IMR-90 (cell line): ENCODE data around the gene DDX10. TPM values are rescaled to one million over a fixed set of nuclear protein-coding genes. Genes with fewer than 3 reads are reported as not detected.

Experiments used
- ATAC-seq: fragments of 200-7000 bp; cut with Tn5 transposase; 2 replicates; pipeline ENCODE4 v1.9.1; 2020; ENCODE audit warnings: low read depth, mild to moderate bottlenecking, moderate library complexity
- BruUV-seq: library from RNA; stranded (reverse); fragments of 400-500 nt; replicated peaks from 2 replicates; lab custom pipeline; 2021; lab: Mats Ljungman, UMichigan
- CTCF ChIA-PET: fragments of 300-600 bp; formaldehyde crosslinking; extraction: SDS; loops from one replicate; lab custom pipeline; 2021; ENCODE audit warnings: antibody characterized with exemption; lab: Yijun Ruan, JAX
- POLR2A ChIA-PET: fragments of 300-600 bp; sonication (Branson Sonifier 250); formaldehyde crosslinking; loops from one replicate; lab custom pipeline; 2022; ENCODE audit warnings: antibody characterized with exemption; ENCODE audit not compliant: unreplicated experiment; lab: Charles Lee
- DNase-seq: peaks from one replicate; pipeline ENCODE4 v3.0.0; 2013
- H2AFZ ChIP-seq: replicated peaks from 2 replicates; pipeline ENCODE3; 2013; ENCODE audit warnings: low read length, mild to moderate bottlenecking; ENCODE audit not compliant: poor library complexity
- H2AK5ac ChIP-seq: 2 replicates; pipeline ENCODE4 v1.6.1; 2013; ENCODE audit warnings: low read depth, low read length, inconsistent platforms
- H2AK9ac ChIP-seq: replicated peaks from 2 replicates; pipeline ENCODE3; 2013; ENCODE audit warnings: mild to moderate bottlenecking, low read depth, low read length, moderate library complexity; ENCODE audit not compliant: poor library complexity
- H2BK120ac ChIP-seq: 2 replicates; pipeline ENCODE4 v1.6.1; 2013; ENCODE audit warnings: low read depth, low read length, inconsistent platforms
- H2BK15ac ChIP-seq: 3 replicates; pipeline ENCODE4 v1.6.1; 2013; ENCODE audit warnings: low read depth, low read length, inconsistent platforms
- H2BK20ac ChIP-seq: 2 replicates; pipeline ENCODE4 v1.6.1; 2013; ENCODE audit warnings: low read depth, mild to moderate bottlenecking, inconsistent platforms, low read length, moderate library complexity
- H2BK5ac ChIP-seq: 2 replicates; pipeline ENCODE4 v1.6.1; 2013; ENCODE audit warnings: mild to moderate bottlenecking, low read depth, low read length, inconsistent platforms; ENCODE audit not compliant: poor library complexity, severe bottlenecking
- H3K14ac ChIP-seq: replicated peaks from 2 replicates; pipeline ENCODE4 v1.6.1; 2013; ENCODE audit warnings: low read depth, low read length, inconsistent platforms
- H3K18ac ChIP-seq: 2 replicates; pipeline ENCODE4 v1.6.1; 2013; ENCODE audit warnings: low read depth, low read length, control low read depth
- H3K23ac ChIP-seq: 2 replicates; pipeline ENCODE4 v1.6.1; 2013; ENCODE audit warnings: low read depth, low read length, inconsistent platforms
- H3K27ac ChIP-seq: 2 replicates; pipeline ENCODE4 v1.5.1; 2013; ENCODE audit warnings: mild to moderate bottlenecking, control low read depth, low read length; ENCODE audit not compliant: insufficient read depth
- H3K27me3 ChIP-seq: 2 replicates; pipeline ENCODE4 v1.6.1; 2013; ENCODE audit warnings: low read length; ENCODE audit not compliant: control insufficient read depth, insufficient read depth
- H3K36me3 ChIP-seq: 2 replicates; pipeline ENCODE4 v1.6.1; 2013; ENCODE audit warnings: low read length, mixed read lengths; ENCODE audit not compliant: control insufficient read depth, insufficient read depth
- H3K4ac ChIP-seq: 2 replicates; pipeline ENCODE4 v1.6.1; 2013; ENCODE audit warnings: low read depth, low read length, inconsistent platforms
- H3K4me1 ChIP-seq: 2 replicates; pipeline ENCODE4 v1.6.1; 2013; ENCODE audit warnings: low read length, mixed read lengths; ENCODE audit not compliant: control insufficient read depth, insufficient read depth
- H3K4me2 ChIP-seq: 2 replicates; pipeline ENCODE4 v1.6.1; 2013; ENCODE audit warnings: low read depth, mild to moderate bottlenecking, control low read depth, low read length, moderate library complexity
- H3K4me3 ChIP-seq: 2 replicates; pipeline ENCODE4 v1.5.1; 2013; ENCODE audit warnings: low read depth, mild to moderate bottlenecking, control low read depth, low read length, moderate library complexity; ENCODE audit not compliant: insufficient read depth
- H3K56ac ChIP-seq: 2 replicates; pipeline ENCODE4 v1.6.1; 2013; ENCODE audit warnings: low read length, inconsistent platforms; ENCODE audit not compliant: insufficient read depth; ENCODE audit errors: extremely low read depth
- H3K79me1 ChIP-seq, 2 experiments: 2 replicates each; pipeline ENCODE4 v1.6.1; 2013; ENCODE audit warnings: low read length in 2 of 2, inconsistent platforms in 1 of 2, low read depth in 1 of 2
- H3K9ac ChIP-seq: 2 replicates; pipeline ENCODE4 v1.6.1; 2013; ENCODE audit warnings: low read depth, low read length, control low read depth
- H3K9me1 ChIP-seq: 2 replicates; pipeline ENCODE4 v1.6.1; 2013; ENCODE audit warnings: low read length, inconsistent platforms; ENCODE audit not compliant: insufficient read depth
- H3K9me3 ChIP-seq: 2 replicates; pipeline ENCODE4 v1.6.1; 2013; ENCODE audit warnings: low read length; ENCODE audit not compliant: control insufficient read depth, insufficient read depth
- H4K20me1 ChIP-seq: 2 replicates; pipeline ENCODE4 v1.6.1; 2013; ENCODE audit warnings: low read length, inconsistent platforms; ENCODE audit not compliant: insufficient read depth
- H4K5ac ChIP-seq: 2 replicates; pipeline ENCODE4 v1.6.1; 2013; ENCODE audit warnings: mild to moderate bottlenecking, low read depth, low read length, control low read depth
- H4K8ac ChIP-seq, 2 experiments: 2 replicates each; pipeline ENCODE4 v1.6.1; 2013; ENCODE audit warnings: low read depth in 2 of 2, low read length in 2 of 2, control low read depth in 1 of 2, inconsistent platforms in 1 of 2
- H4K91ac ChIP-seq: 2 replicates; pipeline ENCODE4 v1.6.1; 2013; ENCODE audit warnings: low read depth, low read length, inconsistent platforms; ENCODE audit not compliant: insufficient read depth
- NFE2L2 ChIP-seq: fragments of 150-350 bp; IDR thresholded peaks from 2 replicates; pipeline ENCODE4 v1.6.1; 2016; ENCODE audit warnings: low read depth, mild to moderate bottlenecking, low read length
- WGBS, 2 experiments: methylation state at CpG; one replicate each; pipeline versions ENCODE4 v1.1.5 to v1.1.7; 2013; ENCODE audit warnings: missing lambda C conversion rate in 2 of 2; ENCODE audit not compliant: insufficient read length in 1 of 2; ENCODE audit errors: extremely low coverage in 2 of 2; 5-methylcytosine and 5-hydroxymethylcytosine counted together
- dilution Hi-C: fragments of 300-500 bp; cut with HindIII; formaldehyde crosslinking; loops from one replicate; pipeline ENCODE4 v1.14.3; 2018; ENCODE audit warnings: low sequenced_read_pairs; ENCODE audit not compliant: unreplicated experiment
- in situ Hi-C: fragments of 300-500 bp; cut with MboI; formaldehyde crosslinking; loops from 3 replicates; pipeline ENCODE4 v1.14.3; 2019; ENCODE audit warnings: low sequenced_read_pairs, inconsistent platforms, mixed read lengths
- intact Hi-C: fragments of 100-400 bp; cut with micrococcal nuclease; formaldehyde crosslinking; loops from 2 replicates; pipeline ENCODE4 v1.10.0; 2022
- polyA plus RNA-seq, 3 experiments: library from polyadenylated mRNA; depleted of rRNA; stranded (reverse); fragments of >200 nt; gene quantifications; 2 replicates each; pipeline ENCODE4 v1.2.3, GENCODE V29; 2012; ENCODE audit warnings: low replicate concordance in 1 of 3
- total RNA-seq: library from RNA; depleted of rRNA; stranded (reverse); fragments of >200 nt; gene quantifications from 2 replicates; pipeline ENCODE4 v1.2.3, GENCODE V29; 2012

Gene DDX10
- total and polyA plus RNA-seq, 2 of the 4 experiments (the other 2 are of a cell fraction): 20.0 to 31.9 TPM

DNA sequence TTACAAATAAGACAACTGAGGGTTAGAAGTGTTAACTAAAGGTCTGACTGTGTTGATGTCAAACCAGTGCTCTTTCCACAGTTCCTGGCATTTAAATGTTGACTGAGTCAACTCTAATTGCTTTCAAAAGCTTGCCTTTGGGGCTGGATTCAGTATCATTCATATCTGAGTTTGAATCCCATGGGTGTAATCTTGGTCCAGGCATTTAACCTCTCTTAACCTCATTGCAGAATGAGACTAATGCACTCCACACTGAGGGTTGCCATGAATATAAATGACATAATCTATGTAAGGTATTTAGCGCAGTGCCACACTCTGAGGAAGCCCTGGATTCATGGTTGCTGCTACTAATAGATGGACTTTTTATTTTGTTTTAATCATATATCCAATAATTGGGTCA, 274.3 kb downstream of the DDX10 start:
- no peak overlapping the region for H3K9ac ChIP-seq
- intact Hi-C loops: no loop called here
- peaks cover 2% of the 10 kb centered on the region; the same call in 1 of the 2 replicates for H3K4me1 ChIP-seq
- TF ChIP-seq NFE2L2: no peak
- no peak overlapping the region for H2BK5ac ChIP-seq
- DNase-seq (no peak), ATAC-seq (no peak)
- H2AK5ac ChIP-seq: no peak overlapping the region
- H3K4me2 ChIP-seq: no peak overlapping the region
- H3K4me3 ChIP-seq: no peak overlapping the region
- no peaks in the 10 kb centered on the region for H3K27me3 ChIP-seq
- no peak overlapping the region for H3K56ac ChIP-seq
- H3K79me1 ChIP-seq: peaks cover 10 to 21% of the 10 kb centered on the region in 2 experiments
- H4K5ac ChIP-seq: no peak overlapping the region; the same call in 1 of the 2 replicates
- H3K36me3 ChIP-seq: peaks cover 12% of the 10 kb centered on the region
- no peak overlapping the region for H3K23ac ChIP-seq
- no peak overlapping the region for H4K8ac ChIP-seq
- POLR2A ChIA-PET: no interaction called here
- no TSS peak for BruUV-seq
- H2BK120ac ChIP-seq: no peak overlapping the region
- no CpG with 5 or more reads among the region's 1 CpG for WGBS, 2 experiments
- 0 out of 2 replicates have a peak, but pooled peaks cover 6% of the 10 kb centered on the region for H3K9me1 ChIP-seq
- H4K20me1 ChIP-seq: no peaks in the 10 kb centered on the region
- CTCF ChIA-PET: no interaction called here
- H3K4ac ChIP-seq: no peak overlapping the region
- no peak overlapping the region for H2BK15ac ChIP-seq
- in situ Hi-C loops: no loop called here
- no peak overlapping the region for H4K91ac ChIP-seq
- dilution Hi-C loops: no loop called here
- H2AK9ac ChIP-seq: no peak overlapping the region
- H3K14ac ChIP-seq: no peak overlapping the region
- H2AFZ ChIP-seq: no peak overlapping the region
- H3K27ac ChIP-seq: no peak overlapping the region
- no peaks in the 10 kb centered on the region for H3K9me3 ChIP-seq
- no peak overlapping the region; the same call in 1 of the 2 replicates for H3K18ac ChIP-seq
- no peak overlapping the region for H2BK20ac ChIP-seq
